ENCODE measurements around the gene EHMT2. TPM values are rescaled to one million over a fixed set of nuclear protein-coding genes. Genes with fewer than 3 reads are reported as not detected.
"Not testable (repeated sequence)": the region's sequence is repeated elsewhere in the genome, so short reads cannot be mapped to it uniquely, and the experiment has no call there.

Gene EHMT2
- total RNA-seq, 5 donors from 2014 or later (not counting 1 experiment from before 2014, with no cell fraction given): 49.1 to 83.8 (median 78.9) TPM

DNA sequence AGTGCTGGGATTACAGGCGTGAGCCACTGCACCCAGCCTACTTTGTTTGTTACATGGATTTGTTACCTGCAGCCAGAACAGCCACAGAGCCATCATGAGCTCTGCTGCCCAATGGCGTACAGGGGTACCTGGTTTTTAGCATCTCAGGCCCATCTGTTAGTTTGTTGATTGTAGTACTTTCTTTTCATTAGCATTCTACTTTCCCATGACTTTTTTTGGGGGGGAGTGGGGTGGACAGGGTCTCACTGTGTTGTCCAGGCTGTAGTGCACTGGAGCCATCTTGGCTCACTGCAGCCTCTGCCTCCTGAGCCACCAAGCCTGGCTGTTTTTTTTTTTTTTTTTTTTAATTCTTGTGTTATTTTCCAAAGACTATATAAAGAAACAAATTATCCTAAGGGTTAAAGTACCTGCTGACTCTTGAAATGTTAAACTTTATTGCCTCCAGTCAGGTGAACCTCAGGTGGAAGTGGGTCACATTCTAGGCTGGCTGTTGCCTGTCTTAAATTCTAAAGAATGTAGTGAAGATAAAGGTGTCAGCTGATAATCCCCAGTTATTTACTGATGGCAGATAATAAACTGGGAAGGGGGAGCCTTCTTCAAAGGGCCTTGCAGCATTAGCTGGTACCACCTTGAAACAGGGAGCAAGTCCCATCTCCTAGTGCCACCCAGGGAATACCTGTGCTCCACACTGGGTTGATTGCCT, 50.1 kb downstream of the EHMT2 start:
- Mint-ChIP-seq H3K4me1 (peaks cover 0 to 7% (median 0%) of the 10 kb centered on the region in 3 donors), H3K9me3 (no peaks in the 10 kb centered on the region), H3K4me3 (no peak overlapping the region), H3K36me3 (peaks cover under 1% of the 10 kb centered on the region), H3K27ac (no peak overlapping the region), H3K27me3 (no peaks in the 10 kb centered on the region)
- DNase-seq (no peak), ATAC-seq (replicated peaks in 1 of 4) (no peak)
- ChIA-PET CTCF (interaction anchor here in 1 of 2 donors (1.1 kb wide), 1 partner anchor 10 kb away, joined by 3 read pairs; no protein-coding TSS in a partner anchor), POLR2A (interaction anchor here in 1 of 2 donors (1.4 kb wide), 1 partner anchor 10 kb away, joined by 3 read pairs; no protein-coding TSS in a partner anchor)
- WGBS (ENCODE audit: insufficient coverage): 86% methylated on average over 1 of the region's 2 CpGs
- no peak overlapping the region for H3K4me3 ChIP-seq (ENCODE audit: control insufficient read depth in 1 of 2, extremely low read depth in 1 of 2, low read length in 1 of 2)
- H3K36me3 ChIP-seq (ENCODE audit: control insufficient read depth in 2 of 2, extremely low read depth in 1 of 2, insufficient read depth in 1 of 2, low read length in 1 of 2): no peaks in the 10 kb centered on the region
- no peaks in the 10 kb centered on the region for H3K27me3 ChIP-seq (replicated peaks in 1 of 2; ENCODE audit: control insufficient read depth in 2 of 2, extremely low read depth in 1 of 2, insufficient read depth in 2 of 2, low read length in 1 of 2)
- no peaks in the 10 kb centered on the region for H3K4me1 ChIP-seq (ENCODE audit: control insufficient read depth in 1 of 2, extremely low read depth in 1 of 2, insufficient read depth in 2 of 2, low read length in 2 of 2)
- no peaks in the 10 kb centered on the region for H3K9me3 ChIP-seq
- no peak overlapping the region for H3K27ac ChIP-seq (ENCODE audit: low read length)

DNA sequence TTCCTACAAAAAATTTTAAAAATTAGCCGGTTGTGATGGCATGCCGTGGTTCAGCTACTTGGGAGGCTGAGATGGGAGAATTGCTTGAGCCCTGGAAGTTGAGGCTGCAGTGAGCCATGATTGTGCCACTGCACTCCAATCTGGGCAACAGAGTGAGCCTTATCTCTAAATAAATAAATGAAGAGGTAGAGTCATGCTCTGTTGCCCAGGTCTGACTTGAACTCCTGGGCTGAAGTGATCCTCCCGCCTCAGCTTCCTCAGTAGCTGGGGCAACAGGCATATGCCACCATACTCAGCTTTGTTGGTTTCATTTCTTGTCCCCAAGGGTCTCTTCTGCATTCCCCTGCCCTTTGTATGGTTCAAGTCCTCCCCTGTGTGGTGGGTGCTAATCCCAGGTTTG, 53.0 kb downstream of the EHMT2 start:
- no peaks in the 10 kb centered on the region for H3K27me3 Mint-ChIP-seq
- ChIA-PET CTCF (interaction anchor here in 1 of 2 donors (0.6 to 1.6 kb wide), 2 partner anchors 51 to 293 kb away, joined by 4 to 8 read pairs; no protein-coding TSS in a partner anchor), POLR2A (interaction anchor here in 1 of 2 donors (0.6 kb wide), 1 partner anchor 955 kb away, joined by 6 read pairs; no protein-coding TSS in a partner anchor)
- H3K4me1 Mint-ChIP-seq: peaks cover 0 to 8% (median under 1%) of the 10 kb centered on the region in 3 donors
- Histone ChIP-seq H3K4me3 (ENCODE audit: control insufficient read depth in 1 of 2, extremely low read depth in 1 of 2, low read length in 1 of 2) (no peak overlapping the region), H3K36me3 (ENCODE audit: control insufficient read depth in 2 of 2, extremely low read depth in 1 of 2, insufficient read depth in 1 of 2, low read length in 1 of 2) (peaks cover 5 to 15% of the 10 kb centered on the region in 2 donors), H3K9me3 (no peaks in the 10 kb centered on the region), H3K27ac (ENCODE audit: low read length) (no peak overlapping the region), H3K4me1 (ENCODE audit: control insufficient read depth in 1 of 2, extremely low read depth in 1 of 2, insufficient read depth in 2 of 2, low read length in 2 of 2) (no peaks in the 10 kb centered on the region), H3K27me3 (replicated peaks in 1 of 2; ENCODE audit: control insufficient read depth in 2 of 2, extremely low read depth in 1 of 2, insufficient read depth in 2 of 2, low read length in 1 of 2) (no peaks in the 10 kb centered on the region)
- WGBS (ENCODE audit: insufficient coverage): 100% methylated on average over 1 of the region's 3 CpGs
- peaks cover 10% of the 10 kb centered on the region for H3K36me3 Mint-ChIP-seq
- ATAC-seq (replicated peaks in 1 of 4) (no peak), DNase-seq (no peak)
- no peak overlapping the region for H3K4me3 Mint-ChIP-seq
- no peak overlapping the region for H3K27ac Mint-ChIP-seq
- H3K9me3 Mint-ChIP-seq: no peaks in the 10 kb centered on the region

DNA sequence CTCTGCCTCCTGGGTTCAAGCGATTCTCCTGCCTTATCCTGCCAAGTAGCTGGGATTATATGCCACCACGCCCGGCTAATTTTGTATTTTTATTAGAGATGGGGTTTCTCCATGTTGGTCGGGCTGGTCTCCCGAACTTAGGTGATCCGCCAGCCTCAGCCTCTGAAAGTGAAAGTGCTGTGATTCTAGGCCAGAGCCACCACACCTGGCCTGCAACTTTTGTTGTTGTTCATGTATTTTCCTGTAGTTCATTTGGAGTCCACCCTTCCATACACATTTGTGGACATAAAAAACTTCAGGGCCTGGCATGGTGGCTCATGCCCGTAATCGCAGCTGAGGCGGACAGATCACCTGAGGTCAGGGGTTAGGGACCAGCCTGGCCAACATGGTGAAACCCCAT, 55.4 kb downstream of the EHMT2 start:
- H3K36me3 ChIP-seq (ENCODE audit: control insufficient read depth in 2 of 2, extremely low read depth in 1 of 2, insufficient read depth in 1 of 2, low read length in 1 of 2): peaks cover 5 to 39% of the 10 kb centered on the region in 2 donors
- Mint-ChIP-seq H3K27ac (peak overlapping the region in 1 of 2 donors; percentile 39), H3K36me3 (peaks cover 22% of the 10 kb centered on the region), H3K4me1 (peaks cover 20 to 24% (median 21%) of the 10 kb centered on the region in 3 donors), H3K27me3 (no peaks in the 10 kb centered on the region), H3K4me3 (no peak overlapping the region), H3K9me3 (no peaks in the 10 kb centered on the region)
- WGBS (ENCODE audit: insufficient coverage): 96% methylated on average over 7 of the region's 9 CpGs
- POLR2A ChIA-PET: no interaction called here
- CTCF ChIA-PET: no interaction called here
- H3K27me3 ChIP-seq (replicated peaks in 1 of 2; ENCODE audit: control insufficient read depth in 2 of 2, extremely low read depth in 1 of 2, insufficient read depth in 2 of 2, low read length in 1 of 2): no peaks in the 10 kb centered on the region
- peaks cover 10 to 20% of the 10 kb centered on the region in 2 experiments for H3K4me1 ChIP-seq (ENCODE audit: control insufficient read depth in 1 of 2, extremely low read depth in 1 of 2, insufficient read depth in 2 of 2, low read length in 2 of 2)
- no peak for DNase-seq
- no peak overlapping the region for H3K4me3 ChIP-seq (ENCODE audit: control insufficient read depth in 1 of 2, extremely low read depth in 1 of 2, low read length in 1 of 2)
- ATAC-seq (replicated peaks in 1 of 4): no peak
- H3K27ac ChIP-seq (ENCODE audit: low read length): no peak overlapping the region
- no peaks in the 10 kb centered on the region for H3K9me3 ChIP-seq

DNA sequence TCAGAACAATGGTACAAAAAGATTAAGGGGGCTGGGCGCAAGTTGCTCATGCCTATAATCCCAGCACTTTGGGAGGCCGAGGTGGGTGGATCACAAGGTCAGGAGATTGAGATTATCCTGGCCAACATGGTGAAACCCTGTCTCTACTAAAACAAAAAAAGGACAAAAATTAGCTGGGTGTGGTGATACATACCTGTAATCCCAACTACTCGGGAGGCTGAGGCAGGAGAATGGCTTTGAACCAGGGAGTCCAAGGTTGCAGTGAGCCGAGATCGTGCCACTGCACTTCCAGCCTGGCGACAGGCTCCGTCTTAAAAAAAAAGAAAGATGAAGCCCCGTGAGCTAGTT, 57.7 kb downstream of the EHMT2 start:
- ChIA-PET CTCF (interaction anchor here (0.6 to 2.3 kb wide), 2 partner anchors 23 to 51 kb away, joined by 3 to 5 read pairs; partner anchors contain the start of gene NEU1 (in 1 of the 2)), POLR2A (interaction anchor here in 1 of 2 donors (0.5 kb wide), 1 partner anchor 1225 kb away, joined by 7 read pairs; no protein-coding TSS in a partner anchor)
- H3K27me3 Mint-ChIP-seq; H3K4me3 Mint-ChIP-seq; H3K27me3 ChIP-seq (replicated peaks in 1 of 2; ENCODE audit: control insufficient read depth in 2 of 2, extremely low read depth in 1 of 2, insufficient read depth in 2 of 2, low read length in 1 of 2); H3K9me3 ChIP-seq; H3K27ac ChIP-seq (ENCODE audit: low read length); H3K9me3 Mint-ChIP-seq; H3K4me3 ChIP-seq (ENCODE audit: control insufficient read depth in 1 of 2, extremely low read depth in 1 of 2, low read length in 1 of 2); ATAC-seq (replicated peaks in 1 of 4); DNase-seq: not testable (repeated sequence)
- Mint-ChIP-seq H3K4me1 (peaks cover 35 to 39% (median 36%) of the 10 kb centered on the region in 3 donors), H3K36me3 (peaks cover 33% of the 10 kb centered on the region), H3K27ac (peak overlapping the region in 1 of 2 donors; percentile 48)
- Histone ChIP-seq H3K36me3 (ENCODE audit: control insufficient read depth in 2 of 2, extremely low read depth in 1 of 2, insufficient read depth in 1 of 2, low read length in 1 of 2) (peaks cover 5 to 44% of the 10 kb centered on the region in 2 donors), H3K4me1 (ENCODE audit: control insufficient read depth in 1 of 2, extremely low read depth in 1 of 2, insufficient read depth in 2 of 2, low read length in 2 of 2) (peaks cover 17 to 40% of the 10 kb centered on the region in 2 experiments)
- 91% methylated on average over 4 of the region's 8 CpGs for whole genome bisulfite sequencing (ENCODE audit: insufficient coverage)

DNA sequence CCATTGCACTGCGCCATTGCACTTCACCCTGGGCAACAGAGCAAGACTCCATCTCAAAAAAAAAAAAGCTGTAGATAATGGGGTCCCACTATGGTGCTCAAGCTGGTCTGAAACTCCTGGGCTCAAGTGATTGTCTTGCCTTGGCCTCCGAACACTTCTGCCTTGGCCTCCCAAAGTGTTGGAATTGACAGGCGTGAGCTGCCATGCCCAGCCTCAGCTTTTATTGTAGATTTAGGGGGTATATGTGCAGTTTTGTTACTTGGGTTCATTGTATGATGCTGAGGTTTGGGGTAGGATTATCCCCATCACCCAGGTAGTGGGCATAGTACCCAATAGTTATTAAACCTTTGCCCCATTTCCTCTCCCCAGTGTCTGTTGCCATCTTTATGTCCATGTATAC, 58.5 kb downstream of the EHMT2 start:
- H3K27me3 ChIP-seq (replicated peaks in 1 of 2; ENCODE audit: control insufficient read depth in 2 of 2, extremely low read depth in 1 of 2, insufficient read depth in 2 of 2, low read length in 1 of 2): no peaks in the 10 kb centered on the region
- H3K27ac ChIP-seq (ENCODE audit: low read length): no peak overlapping the region
- POLR2A ChIA-PET: no interaction called here
- H3K4me3 ChIP-seq (ENCODE audit: control insufficient read depth in 1 of 2, extremely low read depth in 1 of 2, low read length in 1 of 2): no peak overlapping the region
- no peaks in the 10 kb centered on the region for H3K9me3 ChIP-seq
- DNase-seq (no peak), ATAC-seq (replicated peaks in 1 of 4) (no peak)
- CTCF ChIA-PET: interaction anchor here (0.5 to 2.3 kb wide), 5 partner anchors 21 to 237 kb away, joined by 3 to 5 read pairs (median 5); partner anchors contain the start of gene NEU1 (in 1 of the 2)
- peaks cover 5 to 44% of the 10 kb centered on the region in 2 donors for H3K36me3 ChIP-seq (ENCODE audit: control insufficient read depth in 2 of 2, extremely low read depth in 1 of 2, insufficient read depth in 1 of 2, low read length in 1 of 2)
- Mint-ChIP-seq H3K27ac (peak overlapping the region in 1 of 2 donors; percentile 48), H3K4me1 (peaks cover 35 to 45% (median 44%) of the 10 kb centered on the region in 3 donors), H3K27me3 (no peaks in the 10 kb centered on the region), H3K36me3 (peaks cover 33% of the 10 kb centered on the region), H3K4me3 (no peak overlapping the region), H3K9me3 (no peaks in the 10 kb centered on the region)
- 92% methylated on average over 2 of the region's 3 CpGs for WGBS (ENCODE audit: insufficient coverage)
- H3K4me1 ChIP-seq (ENCODE audit: control insufficient read depth in 1 of 2, extremely low read depth in 1 of 2, insufficient read depth in 2 of 2, low read length in 2 of 2): peaks cover 17 to 43% of the 10 kb centered on the region in 2 experiments

DNA sequence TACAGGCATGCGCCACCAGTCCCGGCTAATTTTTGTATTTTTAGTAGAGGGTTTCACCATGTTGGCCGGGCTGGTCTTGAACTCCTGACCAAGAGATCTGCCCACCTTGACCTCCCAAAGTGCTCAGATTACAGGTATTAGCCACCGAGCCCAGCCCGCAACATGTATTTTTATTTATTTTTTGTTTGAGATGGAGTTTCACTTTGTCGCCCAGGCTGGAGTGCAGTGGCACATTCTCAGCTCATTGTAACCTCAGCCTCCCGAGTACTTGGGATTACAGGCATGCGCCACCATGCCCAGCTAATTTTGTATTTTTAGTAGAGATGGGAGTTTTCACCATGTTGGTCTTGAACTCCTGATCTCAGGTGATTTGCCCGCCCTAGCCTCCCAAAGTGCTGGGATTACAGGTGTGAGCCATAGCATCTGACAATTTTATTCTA, 59.4 kb downstream of the EHMT2 start:
- DNase-seq; H3K27me3 ChIP-seq (replicated peaks in 1 of 2; ENCODE audit: control insufficient read depth in 2 of 2, extremely low read depth in 1 of 2, insufficient read depth in 2 of 2, low read length in 1 of 2); ATAC-seq (replicated peaks in 1 of 4); H3K27me3 Mint-ChIP-seq; H3K9me3 ChIP-seq; H3K9me3 Mint-ChIP-seq: not testable (repeated sequence)
- Histone ChIP-seq H3K27ac (ENCODE audit: low read length) (peak overlapping the region; percentile 97), H3K4me1 (ENCODE audit: control insufficient read depth in 1 of 2, extremely low read depth in 1 of 2, insufficient read depth in 2 of 2, low read length in 2 of 2) (peaks cover 17 to 49% of the 10 kb centered on the region in 2 experiments), H3K36me3 (ENCODE audit: control insufficient read depth in 2 of 2, extremely low read depth in 1 of 2, insufficient read depth in 1 of 2, low read length in 1 of 2) (peaks cover 5 to 44% of the 10 kb centered on the region in 2 donors), H3K4me3 (ENCODE audit: control insufficient read depth in 1 of 2, extremely low read depth in 1 of 2, low read length in 1 of 2) (peak overlapping the region in 1 of 2 donors; percentile 10)
- H3K36me3 Mint-ChIP-seq: peaks cover 33% of the 10 kb centered on the region
- peak overlapping the region; percentile 98 to 100 for H3K27ac Mint-ChIP-seq
- ChIA-PET CTCF (interaction anchor here (0.6 to 2.3 kb wide), 3 partner anchors 22 to 50 kb away, joined by 3 to 5 read pairs (median 4); partner anchors contain the start of gene NEU1 (in 1 of the 2)), POLR2A (interaction anchor here in 1 of 2 donors (0.7 kb wide), 1 partner anchor 285 kb away, joined by 5 read pairs; no protein-coding TSS in a partner anchor)
- H3K4me1 Mint-ChIP-seq: peaks cover 35 to 47% (median 44%) of the 10 kb centered on the region in 3 donors
- peak overlapping the region; percentile 13 to 98 (median 21) for H3K4me3 Mint-ChIP-seq
- WGBS (ENCODE audit: insufficient coverage): 61% methylated on average over 3 of the region's 9 CpGs

All from T-cell (primary cell).